MM.1S (cell line): ENCODE results near the gene WIF1.

Source experiments
- DNase-seq: peaks from one replicate; pipeline ENCODE4 v3.0.0-alpha.2; 2015
- H2AFZ ChIP-seq: fragments of 300-600 bp; sonication (generic); 2 replicates; pipeline ENCODE4 v1.6.0; 2016; ENCODE audit warnings: antibody characterized with exemption, low read length
- H3F3A ChIP-seq: fragments of 300-600 bp; sonication (generic); 2 replicates; pipeline ENCODE4 v1.6.1; 2016; ENCODE audit warnings: mild to moderate bottlenecking, antibody characterized with exemption, low read length, moderate library complexity, mixed read lengths; ENCODE audit not compliant: insufficient read depth
- H3K27ac ChIP-seq: fragments of 300-600 bp; sonication (generic); 2 replicates; pipeline ENCODE4 v1.5.1; 2016; ENCODE audit warnings: mild to moderate bottlenecking, low read length
- H3K27me3 ChIP-seq: fragments of 300-600 bp; sonication (generic); replicated peaks from 2 replicates; pipeline ENCODE4 v1.6.0; 2016; ENCODE audit warnings: low read length; ENCODE audit not compliant: insufficient read depth
- H3K36me3 ChIP-seq: fragments of 300-600 bp; sonication (generic); replicated peaks from 2 replicates; pipeline ENCODE4 v1.6.1; 2016; ENCODE audit warnings: mild to moderate bottlenecking, low read length, mixed read lengths; ENCODE audit not compliant: insufficient read depth
- H3K4me1 ChIP-seq: fragments of 300-600 bp; sonication (generic); 2 replicates; pipeline ENCODE4 v1.6.1; 2016; ENCODE audit warnings: low read length, mixed read lengths
- H3K4me2 ChIP-seq: fragments of 300-600 bp; sonication (generic); 2 replicates; pipeline ENCODE4 v1.6.0; 2016; ENCODE audit warnings: low read depth, low read length
- H3K4me3 ChIP-seq: fragments of 300-600 bp; sonication (generic); 2 replicates; pipeline ENCODE4 v1.5.1; 2016; ENCODE audit warnings: low read length, mixed read lengths
- H3K79me2 ChIP-seq: fragments of 300-600 bp; sonication (generic); 2 replicates; pipeline ENCODE4 v1.6.1; 2016; ENCODE audit warnings: mixed run types, low read length, mixed read lengths
- H3K9ac ChIP-seq: fragments of 300-600 bp; sonication (generic); 2 replicates; pipeline ENCODE4 v1.6.1; 2016; ENCODE audit warnings: low read length, mixed read lengths
- H3K9me2 ChIP-seq: fragments of 300-600 bp; sonication (generic); replicated peaks from 2 replicates; pipeline ENCODE4 v1.6.1; 2016; ENCODE audit warnings: mild to moderate bottlenecking, low read length, mixed read lengths; ENCODE audit not compliant: insufficient read depth
- H3K9me3 ChIP-seq: fragments of 300-600 bp; sonication (generic); replicated peaks from 2 replicates; pipeline ENCODE4 v1.6.1; 2016; ENCODE audit warnings: mild to moderate bottlenecking, low read length, mixed read lengths; ENCODE audit not compliant: insufficient read depth
- H4K20me1 ChIP-seq: fragments of 300-600 bp; sonication (generic); 2 replicates; pipeline ENCODE4 v1.6.1; 2016; ENCODE audit warnings: mild to moderate bottlenecking, low read length, moderate library complexity, mixed read lengths; ENCODE audit not compliant: insufficient read depth
- EZH2 ChIP-seq: fragments of 300-600 bp; sonication (generic); optimal IDR thresholded peaks from 2 replicates; pipeline ENCODE3; 2017; ENCODE audit warnings: low read depth, mild to moderate bottlenecking, antibody characterized with exemption, low read length, mixed read lengths
- EZH2phosphoT487 ChIP-seq: fragments of 300-600 bp; sonication (generic); IDR thresholded peaks from 2 replicates; pipeline ENCODE4 v1.6.1; 2018; ENCODE audit warnings: antibody characterized with exemption, low read length
- TF ChIP-seq, protein P1 (sequence below): fragments of 300-600 bp; sonication (generic); IDR thresholded peaks from 2 replicates; pipeline ENCODE4 v1.5.1; 2016; ENCODE audit warnings: antibody characterized with exemption, low read length, mixed read lengths

WIF1 gene

DNA sequence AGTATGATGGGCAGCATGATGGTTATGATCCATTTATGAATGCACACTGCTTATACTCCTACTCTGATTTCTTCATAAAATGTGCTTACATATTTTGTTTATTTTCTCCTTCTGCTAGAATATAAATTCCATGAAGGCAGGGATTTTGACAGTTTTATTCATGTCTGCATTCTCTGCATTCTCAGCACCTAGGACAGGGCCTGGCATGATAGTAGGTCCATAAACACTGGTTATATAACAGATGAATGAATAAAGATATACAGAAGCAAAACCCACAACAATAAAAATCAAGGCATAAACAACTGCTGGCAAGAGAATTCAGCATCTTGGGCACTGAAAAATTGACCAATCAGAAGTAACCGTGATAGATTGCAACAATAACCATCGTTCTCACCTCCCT is 115.4 kb downstream of the WIF1 start:
- Histone ChIP-seq H3K4me2 (no peak overlapping the region), H3K4me3 (no peak overlapping the region), H3K4me1 (no peaks in the 10 kb centered on the region), H3K9ac (no peak overlapping the region), H3K36me3 (no peaks in the 10 kb centered on the region), H3K9me2 (no peaks in the 10 kb centered on the region), H3K79me2 (no peaks in the 10 kb centered on the region), H3K9me3 (no peaks in the 10 kb centered on the region), H2AFZ (no peak overlapping the region), H3F3A (no peaks in the 10 kb centered on the region), H3K27me3 (no peaks in the 10 kb centered on the region), H3K27ac (no peak overlapping the region), H4K20me1 (no peaks in the 10 kb centered on the region)
- no peak for DNase-seq
- TF ChIP-seq, protein P1, sequence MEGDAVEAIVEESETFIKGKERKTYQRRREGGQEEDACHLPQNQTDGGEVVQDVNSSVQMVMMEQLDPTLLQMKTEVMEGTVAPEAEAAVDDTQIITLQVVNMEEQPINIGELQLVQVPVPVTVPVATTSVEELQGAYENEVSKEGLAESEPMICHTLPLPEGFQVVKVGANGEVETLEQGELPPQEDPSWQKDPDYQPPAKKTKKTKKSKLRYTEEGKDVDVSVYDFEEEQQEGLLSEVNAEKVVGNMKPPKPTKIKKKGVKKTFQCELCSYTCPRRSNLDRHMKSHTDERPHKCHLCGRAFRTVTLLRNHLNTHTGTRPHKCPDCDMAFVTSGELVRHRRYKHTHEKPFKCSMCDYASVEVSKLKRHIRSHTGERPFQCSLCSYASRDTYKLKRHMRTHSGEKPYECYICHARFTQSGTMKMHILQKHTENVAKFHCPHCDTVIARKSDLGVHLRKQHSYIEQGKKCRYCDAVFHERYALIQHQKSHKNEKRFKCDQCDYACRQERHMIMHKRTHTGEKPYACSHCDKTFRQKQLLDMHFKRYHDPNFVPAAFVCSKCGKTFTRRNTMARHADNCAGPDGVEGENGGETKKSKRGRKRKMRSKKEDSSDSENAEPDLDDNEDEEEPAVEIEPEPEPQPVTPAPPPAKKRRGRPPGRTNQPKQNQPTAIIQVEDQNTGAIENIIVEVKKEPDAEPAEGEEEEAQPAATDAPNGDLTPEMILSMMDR: no peak
- TF ChIP-seq EZH2phosphoT487 (no peak), EZH2 (no peak)

DNA sequence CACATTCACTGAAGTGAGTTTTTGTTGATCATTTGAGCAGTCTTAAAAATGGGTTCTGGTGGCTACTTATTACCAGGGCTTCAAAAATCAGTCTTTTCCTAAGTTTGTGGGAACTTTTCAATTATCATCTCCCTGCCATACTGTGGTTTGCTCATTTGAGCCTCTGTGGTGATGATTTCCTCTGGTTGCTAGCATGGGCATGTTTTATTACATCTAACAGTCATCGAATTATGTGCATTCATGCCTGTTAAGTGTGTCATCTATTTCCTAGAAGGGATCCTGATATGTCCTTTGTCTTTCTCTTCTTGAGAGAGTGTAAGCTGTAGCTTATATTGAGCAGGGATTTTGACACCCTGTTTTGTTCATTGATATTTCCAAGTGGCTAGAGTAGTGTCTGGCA is 116.8 kb downstream of the WIF1 start:
- no peak overlapping the region for H2AFZ ChIP-seq
- no peaks in the 10 kb centered on the region for H3K27me3 ChIP-seq
- no peak for DNase-seq
- no peaks in the 10 kb centered on the region for H3K79me2 ChIP-seq
- no peaks in the 10 kb centered on the region for H4K20me1 ChIP-seq
- H3K9me2 ChIP-seq: no peaks in the 10 kb centered on the region
- no peak overlapping the region for H3K4me3 ChIP-seq
- TF ChIP-seq EZH2 (no peak), EZH2phosphoT487 (no peak)
- TF ChIP-seq, protein P1: no peak
- no peak overlapping the region for H3K27ac ChIP-seq
- H3K9me3 ChIP-seq: no peaks in the 10 kb centered on the region
- H3K9ac ChIP-seq: no peak overlapping the region
- no peaks in the 10 kb centered on the region for H3K36me3 ChIP-seq
- no peaks in the 10 kb centered on the region for H3F3A ChIP-seq
- H3K4me1 ChIP-seq: no peaks in the 10 kb centered on the region
- no peak overlapping the region for H3K4me2 ChIP-seq
